Tibial nerve (tissue), 4 donors: ENCODE measurements around the gene FBXO8. TPM values are rescaled to one million over a fixed set of nuclear protein-coding genes. Genes with fewer than 3 reads are reported as not detected.

ENCODE experiments used
- DNase-seq, 2 donors: peaks; one replicate each; pipeline ENCODE4 v3.0.0-alpha.2; 2019; ENCODE audit warnings: low spot score in 2 of 2
- H3K27ac ChIP-seq, 4 donors: fragments of 200-600 bp; sonication (generic) in 3 of 4; one replicate each; pipeline ENCODE4 v1.5.1; 2017 to 2019; ENCODE audit warnings: mild to moderate bottlenecking in 1 of 4
- H3K27me3 ChIP-seq, 2 donors: fragments of 200-600 bp; sonication (generic) in 1 of 2; one replicate each; pipeline versions ENCODE4 v1.5.1 to v1.6.0; 2017 to 2019
- H3K36me3 ChIP-seq, 3 donors: fragments of 200-600 bp; sonication (generic); one replicate each; pipeline ENCODE4 v1.5.1; 2018 to 2019
- H3K4me1 ChIP-seq, 4 donors: fragments of 200-600 bp; sonication (generic) in 3 of 4; one replicate each; pipeline ENCODE4 v1.5.1; 2017 to 2019
- H3K4me3 ChIP-seq, 4 donors: fragments of 200-600 bp; sonication (generic) in 3 of 4; one replicate each; pipeline ENCODE4 v1.5.1; 2017 to 2019; ENCODE audit warnings: mild to moderate bottlenecking in 1 of 4, moderate library complexity in 1 of 4
- H3K9me3 ChIP-seq, 4 donors: fragments of 200-600 bp; sonication (generic) in 3 of 4; one replicate each; pipeline ENCODE4 v1.5.1; 2017 to 2019
- CTCF ChIP-seq, 5 experiments: fragments of 200-600 bp in 3 of 5; fragments of 450-650 bp in 2 of 5; sonication (generic) in 3 of 5; IDR thresholded peaks; one replicate each; pipeline ENCODE4 v1.5.1; 2016 to 2019; ENCODE audit warnings: antibody characterized with exemption in 5 of 5, mild to moderate bottlenecking in 3 of 5, moderate library complexity in 2 of 5
- EP300 ChIP-seq, 2 donors: sonication (generic); formaldehyde crosslinking; IDR thresholded peaks; one replicate each; pipeline ENCODE4 v1.6.1; 2017; ENCODE audit warnings: antibody characterized with exemption in 2 of 2, mild to moderate bottlenecking in 1 of 2
- POLR2A ChIP-seq, 2 donors: fragments of 450-650 bp; IDR thresholded peaks; one replicate each; pipeline ENCODE4 v1.6.1; 2017; ENCODE audit warnings: antibody characterized with exemption in 2 of 2, mild to moderate bottlenecking in 2 of 2, moderate library complexity in 2 of 2
- WGBS, 2 donors: methylation state at CpG; one replicate each; pipeline ENCODE4 v1.1.5; 2018; 5-methylcytosine and 5-hydroxymethylcytosine counted together
- total RNA-seq, 4 donors: library from RNA; depleted of rRNA; stranded (reverse); fragments of >200 nt; gene quantifications; one replicate each; pipeline ENCODE4 v1.1.0, GENCODE V29; 2016

FBXO8 gene
- total RNA-seq, 4 donors from 2014 or later, result 25.3 to 34.3 (median 30.3) TPM

- Histone ChIP-seq H3K4me1 (no peaks in the 10 kb centered on the region), H3K4me3 (no peak overlapping the region), H3K36me3 (no peaks in the 10 kb centered on the region), H3K27ac (no peak overlapping the region), H3K27me3 (peaks cover 0 to 8% of the 10 kb centered on the region in 2 donors), H3K9me3 (no peaks in the 10 kb centered on the region)
- 75 to 76% methylated on average over 4 of the region's 4 CpGs for WGBS, 2 donors
- TF ChIP-seq POLR2A (IDR thresholded peaks at IDR 0.05) (no peak), CTCF (IDR thresholded peaks at IDR 0.05) (no peak), EP300 (IDR thresholded peaks at IDR 0.05) (no peak)
- no peak for DNase-seq
Measured at GRCh38 chr4:174192943-174193342, 90.5 kb downstream of the FBXO8 start.

GRCh38 chr4:174190832-174191500 is 92.5 kb downstream of the FBXO8 start:
- 83% methylated on average over 5 of the region's 5 CpGs for WGBS, 2 donors
- Histone ChIP-seq H3K4me1 (no peaks in the 10 kb centered on the region), H3K4me3 (no peak overlapping the region), H3K9me3 (no peaks in the 10 kb centered on the region), H3K36me3 (no peaks in the 10 kb centered on the region), H3K27ac (no peak overlapping the region), H3K27me3 (no peaks in the 10 kb centered on the region)
- TF ChIP-seq CTCF (IDR thresholded peaks at IDR 0.05) (no peak), EP300 (IDR thresholded peaks at IDR 0.05) (no peak), POLR2A (IDR thresholded peaks at IDR 0.05) (no peak)
- DNase-seq, result no peak

- Histone ChIP-seq H3K9me3 (no peaks in the 10 kb centered on the region), H3K27me3 (no peaks in the 10 kb centered on the region), H3K4me1 (no peaks in the 10 kb centered on the region), H3K27ac (no peak overlapping the region), H3K36me3 (no peaks in the 10 kb centered on the region), H3K4me3 (no peak overlapping the region)
- TF ChIP-seq CTCF (IDR thresholded peaks at IDR 0.05), result no peak
- no peak for TF ChIP-seq POLR2A (IDR thresholded peaks at IDR 0.05)
- no peak for TF ChIP-seq EP300 (IDR thresholded peaks at IDR 0.05)
- 66 to 68% methylated on average over 5 of the region's 5 CpGs for WGBS, 2 donors
- DNase-seq, result no peak
Measured at GRCh38 chr4:174189392-174190015, 94.0 kb downstream of the FBXO8 start.

Other genes starting within 250 kb of the FBXO8 start
- 10 to 100 TPM; 16.7 to 27.4 (median 21.5) TPM for gene CEP44, start 244 bp upstream of the FBXO8 start, total RNA-seq
- 1 to 10 TPM; 1.0 to 7.2 (median 2.7) TPM for gene HPGD, start 238.8 kb upstream of the FBXO8 start, total RNA-seq